Right lobe of liver (tissue), 6 donors: ENCODE measurements around the gene ANKRD29. TPM values are rescaled to one million over a fixed set of nuclear protein-coding genes. Genes with fewer than 3 reads are reported as not detected.

Experiments
- ATAC-seq, 4 donors: fragments of 200-7000 bp; cut with Tn5 transposase; one replicate each; pipeline ENCODE4 v1.9.1; 2020; ENCODE audit warnings: mild to moderate bottlenecking in 4 of 4, moderate library complexity in 4 of 4
- DNase-seq, 3 donors: peaks; one replicate each; pipeline ENCODE4 v3.0.0-alpha.2; 2020
- H3K27ac ChIP-seq, 3 donors: fragments of 200-600 bp; one replicate each; pipeline ENCODE4 v1.8.0; 2022
- H3K27me3 ChIP-seq, 2 donors: fragments of 200-600 bp; one replicate each; pipeline ENCODE4 v1.8.0; 2022
- H3K36me3 ChIP-seq, 4 donors: fragments of 200-600 bp; sonication (generic) in 1 of 4; one replicate each; pipeline versions ENCODE4 v1.5.1 to v1.8.0; 2017 to 2022; ENCODE audit warnings: control low read depth in 1 of 4
- H3K4me1 ChIP-seq, 4 donors: fragments of 200-600 bp; sonication (generic) in 1 of 4; one replicate each; pipeline versions ENCODE4 v1.5.1 to v1.8.0; 2017 to 2022; ENCODE audit warnings: control low read depth in 1 of 4
- H3K4me3 ChIP-seq, 3 donors: fragments of 200-600 bp; one replicate each; pipeline ENCODE4 v1.8.0; 2022
- H3K9me3 ChIP-seq, 4 donors: fragments of 200-600 bp; sonication (generic) in 1 of 4; one replicate each; pipeline versions ENCODE4 v1.5.1 to v1.8.0; 2017 to 2022; ENCODE audit warnings: control low read depth in 1 of 4
- CTCF ChIP-seq, 4 donors: fragments of 200-600 bp in 3 of 4; fragments of 450-650 bp in 1 of 4; IDR thresholded peaks; one replicate each; pipeline versions ENCODE4 v1.5.1 to v1.8.0; 2016 to 2022; ENCODE audit warnings: antibody characterized with exemption in 4 of 4, mild to moderate bottlenecking in 2 of 4
- POLR2A ChIP-seq: fragments of 450-650 bp; IDR thresholded peaks from one replicate; pipeline ENCODE4 v1.6.1; 2017; ENCODE audit warnings: antibody characterized with exemption, mild to moderate bottlenecking
- WGBS: methylation state at CpG from one replicate; pipeline ENCODE4 v1.1.6; 2018; ENCODE audit warnings: low coverage, low lambda C conversion rate; ENCODE audit not compliant: insufficient coverage; ENCODE audit errors: missing lambda C conversion rate; 5-methylcytosine and 5-hydroxymethylcytosine counted together
- intact Hi-C, 2 donors: fragments of 100-400 bp; cut with DNase I; formaldehyde crosslinking; loops; one replicate each; pipeline versions ENCODE4 v1.11.2 to v1.14.1; 2022
- total RNA-seq, 6 experiments: library from RNA; depleted of rRNA in 2 of 6; stranded (reverse); fragments of >200 nt in 2 of 6; fragmentation: NEBNext Ultra II Directional in 3 of 6; extraction: Animal tissue kit (Norgen Biotek cat#: 25700) in 3 of 6; gene quantifications; one replicate each; pipeline versions ENCODE4 v1.1.0 to v1.2.4, GENCODE V29; 2016 to 2023
- donor health status: DM: no; HTN: yes; CAD: no.
- donor health status: DM: no; HTN: no; CAD: no.
- donor health status: DM: no; HTN: no; CAD: no.
- donor health status: DM: no; HTN: yes; CAD: no.
- donor health status: DM: no; HTN: yes; CAD: no.

The ANKRD29 gene
- total RNA-seq, 6 experiments from 2014 or later = 0.39 to 4.8 (median 1.1) TPM

GRCh38 chr18:23683155-23683554, 20.4 kb upstream of the ANKRD29 start:
- Histone ChIP-seq H3K4me3 (no peak overlapping the region), H3K4me1 (no peaks in the 10 kb centered on the region), H3K27me3 (peaks cover 0 to 4% of the 10 kb centered on the region in 2 donors), H3K36me3 (no peaks in the 10 kb centered on the region), H3K9me3 (no peaks in the 10 kb centered on the region), H3K27ac (no peak overlapping the region)
- DNase-seq (no peak), ATAC-seq (peak in 1 of 4 donors; percentile 53)
- WGBS = 83% methylated on average over 3 of the region's 3 CpGs
- intact Hi-C loops = no loop called here
- TF ChIP-seq CTCF (IDR thresholded peaks at IDR 0.05) (no peak), POLR2A (no peak)

DNA sequence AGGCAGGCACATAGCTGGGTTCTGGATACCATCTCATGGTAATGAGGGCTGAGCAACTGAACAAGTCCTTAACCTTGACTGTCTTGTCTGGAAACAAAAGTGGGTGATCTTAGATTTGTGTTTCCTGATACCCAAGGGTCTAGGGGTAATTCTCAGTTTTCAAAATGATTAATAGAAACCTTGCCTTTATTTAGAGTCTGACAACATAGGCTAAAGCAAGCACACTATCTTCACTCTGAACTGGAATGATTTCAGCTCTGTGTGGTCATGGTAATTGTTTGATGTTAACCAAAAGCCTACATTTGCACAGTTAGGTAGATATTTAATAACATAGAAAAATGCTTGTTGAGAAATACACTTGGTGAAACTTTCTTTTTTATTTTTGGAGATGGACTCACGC, 19.8 kb upstream of the ANKRD29 start:
- 100% methylated on average over 1 of the region's 1 CpG for WGBS
- Histone ChIP-seq H3K9me3 (no peaks in the 10 kb centered on the region), H3K27ac (no peak overlapping the region), H3K27me3 (no peaks in the 10 kb centered on the region), H3K4me1 (no peaks in the 10 kb centered on the region), H3K36me3 (no peaks in the 10 kb centered on the region), H3K4me3 (no peak overlapping the region)
- ATAC-seq (no peak), DNase-seq (no peak)
- intact Hi-C loops = no loop called here
- no peak for TF ChIP-seq CTCF (IDR thresholded peaks at IDR 0.05)
- TF ChIP-seq POLR2A = no peak

GRCh38 chr18:23682045-23682444, 19.3 kb upstream of the ANKRD29 start:
- Histone ChIP-seq H3K4me1 (no peaks in the 10 kb centered on the region), H3K27ac (no peak overlapping the region), H3K9me3 (no peaks in the 10 kb centered on the region), H3K4me3 (no peak overlapping the region), H3K27me3 (no peaks in the 10 kb centered on the region), H3K36me3 (no peaks in the 10 kb centered on the region)
- intact Hi-C loops = no loop called here
- 100% methylated on average over 2 of the region's 2 CpGs for WGBS
- TF ChIP-seq CTCF (IDR thresholded peaks at IDR 0.05) (no peak), POLR2A (no peak)
- DNase-seq (no peak), ATAC-seq (no peak)

GRCh38 chr18:23675896-23676295, 13.2 kb upstream of the ANKRD29 start:
- intact Hi-C loops = no loop called here
- H3K36me3 ChIP-seq = no peaks in the 10 kb centered on the region
- H3K4me3 ChIP-seq = no peak overlapping the region
- 58% methylated on average over 3 of the region's 3 CpGs for WGBS
- H3K4me1 ChIP-seq = no peaks in the 10 kb centered on the region
- H3K27ac ChIP-seq = no peak overlapping the region
- DNase-seq (no peak), ATAC-seq (no peak)
- H3K9me3 ChIP-seq = no peaks in the 10 kb centered on the region
- TF ChIP-seq CTCF (IDR thresholded peaks at IDR 0.05) (no peak), POLR2A (no peak)
- no peaks in the 10 kb centered on the region for H3K27me3 ChIP-seq

DNA sequence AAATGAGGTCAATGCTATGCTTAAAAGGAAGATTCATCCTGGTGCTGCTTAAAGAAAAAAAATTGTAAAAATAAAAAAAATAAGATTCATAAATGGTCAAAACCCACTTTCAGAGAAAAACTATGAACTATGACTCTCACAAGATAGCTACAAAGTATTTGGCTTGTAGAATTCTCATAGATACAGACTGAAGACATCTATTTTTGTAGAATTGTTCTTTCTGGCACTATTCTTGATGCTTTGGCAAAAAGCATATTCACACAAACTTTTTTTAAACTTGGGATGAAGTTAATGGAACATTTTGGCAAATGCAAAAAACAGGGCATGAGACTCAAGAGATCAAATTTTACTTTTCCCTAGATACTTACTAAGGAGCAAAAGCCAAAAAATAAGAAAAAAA, 12.5 kb upstream of the ANKRD29 start:
- ATAC-seq = no peak
- Histone ChIP-seq H3K36me3 (no peaks in the 10 kb centered on the region), H3K4me3 (no peak overlapping the region), H3K27ac (no peak overlapping the region), H3K4me1 (no peaks in the 10 kb centered on the region), H3K27me3 (no peaks in the 10 kb centered on the region), H3K9me3 (no peaks in the 10 kb centered on the region)
- no peak for DNase-seq
- TF ChIP-seq CTCF (IDR thresholded peaks at IDR 0.05) (no peak), POLR2A (no peak)
- intact Hi-C loops = no loop called here
